Caco-2 (cell line): ENCODE data around the gene KLHL29. TPM values are rescaled to one million over a fixed set of nuclear protein-coding genes. Genes with fewer than 3 reads are reported as not detected.

Experiments
- BruUV-seq: library from RNA; stranded (reverse); fragments of 400-500 nt; replicated peaks from 2 replicates; lab custom pipeline; 2021; lab: Mats Ljungman, UMichigan
- CTCF ChIA-PET: fragments of 300-600 bp; sonication (Branson Sonifier 250); formaldehyde crosslinking; loops from one replicate; lab custom pipeline; 2022; ENCODE audit warnings: antibody characterized with exemption; lab: Charles Lee
- POLR2A ChIA-PET: fragments of 300-600 bp; sonication (Branson Sonifier 250); formaldehyde crosslinking; loops from one replicate; lab custom pipeline; 2022; ENCODE audit warnings: antibody characterized with exemption; lab: Charles Lee
- DNase-seq, 2 experiments: peaks; one replicate each; pipeline versions ENCODE4 v3.0.0 to v3.0.0-alpha.2; 2020 to 2022
- H3K27me3 ChIP-seq: replicated peaks from 2 replicates; pipeline ENCODE4 v1.6.0; 2011; ENCODE audit warnings: low read length; ENCODE audit not compliant: control insufficient read depth, insufficient read depth
- H3K36me3 ChIP-seq: 2 replicates; pipeline ENCODE4 v1.5.1; 2011; ENCODE audit warnings: low read length; ENCODE audit not compliant: control insufficient read depth, insufficient read depth
- H3K4me1 ChIP-seq: fragments of 250-450 bp; sonication (Bioruptor Pico); 2 replicates; pipeline ENCODE4 v1.5.1; 2020; ENCODE audit warnings: mild to moderate bottlenecking
- H3K4me3 ChIP-seq: 2 replicates; pipeline ENCODE4 v1.5.1; 2011; ENCODE audit warnings: low read depth, mild to moderate bottlenecking, control low read depth, low read length
- H3K9me3 ChIP-seq: fragments of 250-450 bp; sonication (Bioruptor Pico); 2 replicates; pipeline ENCODE4 v1.5.1; 2020; ENCODE audit warnings: mild to moderate bottlenecking, moderate library complexity
- H3K27ac Mint-ChIP-seq: one replicate; pipeline ENCODE4 v1.8.0; 2022; ENCODE audit warnings: mixed read lengths; ENCODE audit not compliant: unreplicated experiment
- H3K27me3 Mint-ChIP-seq: one replicate; pipeline ENCODE4 v1.8.0; 2022; ENCODE audit warnings: mixed read lengths; ENCODE audit not compliant: insufficient read depth, unreplicated experiment
- H3K36me3 Mint-ChIP-seq: one replicate; pipeline ENCODE4 v1.8.0; 2022; ENCODE audit warnings: mild to moderate bottlenecking, mixed read lengths; ENCODE audit not compliant: insufficient read depth, unreplicated experiment
- H3K4me1 Mint-ChIP-seq: one replicate; pipeline ENCODE4 v1.8.0; 2022; ENCODE audit warnings: low read depth, mixed read lengths; ENCODE audit not compliant: unreplicated experiment
- H3K4me3 Mint-ChIP-seq: one replicate; pipeline ENCODE4 v1.8.0; 2022; ENCODE audit warnings: mild to moderate bottlenecking, moderate library complexity, mixed read lengths; ENCODE audit not compliant: unreplicated experiment
- H3K9me3 Mint-ChIP-seq: one replicate; pipeline ENCODE4 v1.8.0; 2022; ENCODE audit warnings: mixed read lengths; ENCODE audit not compliant: unreplicated experiment
- intact Hi-C: fragments of 100-400 bp; cut with micrococcal nuclease; formaldehyde crosslinking; loops from one replicate; pipeline ENCODE4 v1.10.0; 2022; ENCODE audit not compliant: unreplicated experiment
- total RNA-seq: library from RNA; stranded (reverse); gene quantifications from 2 replicates; pipeline ENCODE4 v1.2.3, GENCODE V29; 2022
- TF ChIP-seq, protein P1 (sequence below), 2 experiments: fragments of 200-600 bp in 1 of 2; IDR thresholded peaks; 1 replicate in 1 of 2; 2 replicates in 1 of 2; pipeline versions ENCODE4 v1.5.1 to v1.8.0; 2011 to 2022; ENCODE audit warnings: antibody characterized with exemption in 1 of 2, control low read depth in 1 of 2, inconsistent platforms in 1 of 2, low read depth in 1 of 2, low read length in 1 of 2, mild to moderate bottlenecking in 1 of 2, moderate library complexity in 1 of 2; ENCODE audit not compliant: insufficient read depth in 1 of 2, severe bottlenecking in 1 of 2, unreplicated experiment in 1 of 2

Gene KLHL29
- total RNA-seq, 1 experiment from 2014 or later, result 0.61 TPM

DNA sequence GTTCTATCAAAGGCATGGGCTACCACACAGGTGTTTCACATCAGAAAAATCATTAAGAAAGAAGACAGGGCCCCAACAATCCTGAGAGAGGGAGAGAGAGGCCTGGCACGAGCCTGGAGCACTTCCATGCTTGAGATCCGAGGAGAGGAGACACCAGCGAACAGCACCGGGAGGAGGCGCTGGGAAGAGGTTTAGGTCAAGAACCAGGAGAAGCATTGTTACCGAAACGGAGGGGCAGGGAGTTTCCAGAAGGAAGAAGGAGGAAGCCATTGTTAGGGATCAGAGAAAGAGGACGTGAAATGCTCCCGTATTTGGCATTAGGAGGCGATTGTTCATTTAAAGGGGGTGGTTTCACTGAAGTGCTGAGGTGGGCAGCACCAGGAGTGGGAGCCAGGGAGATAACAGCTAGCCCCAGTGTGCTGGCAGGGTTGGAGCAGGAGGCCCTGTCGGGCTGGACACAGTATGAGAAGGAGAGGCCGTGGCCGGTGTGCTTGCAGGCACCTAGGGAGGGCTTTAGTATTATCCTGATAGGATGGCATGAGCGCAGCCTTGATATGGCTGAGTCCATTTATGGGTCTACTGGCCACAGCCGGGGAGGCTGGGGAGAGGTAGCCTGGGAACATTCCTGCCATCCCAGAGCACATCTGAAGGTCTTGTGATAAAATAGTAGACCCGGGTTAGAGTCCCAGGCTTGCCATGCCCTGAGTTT, 244.9 kb downstream of the KLHL29 start:
- Histone ChIP-seq H3K36me3 (no peaks in the 10 kb centered on the region), H3K4me3 (no peak overlapping the region), H3K4me1 (no peaks in the 10 kb centered on the region), H3K9me3 (peaks cover 1% of the 10 kb centered on the region; the same call in 1 of the 2 replicates), H3K27me3 (no peaks in the 10 kb centered on the region)
- no peak for DNase-seq
- ChIA-PET POLR2A (no interaction called here), CTCF (no interaction called here)
- intact Hi-C loops, result no loop called here
- no peaks in the 10 kb centered on the region for H3K36me3 Mint-ChIP-seq
- no peaks in the 10 kb centered on the region for H3K4me1 Mint-ChIP-seq
- H3K27ac Mint-ChIP-seq, result peak overlapping the region; percentile 16
- TF ChIP-seq, protein P1, sequence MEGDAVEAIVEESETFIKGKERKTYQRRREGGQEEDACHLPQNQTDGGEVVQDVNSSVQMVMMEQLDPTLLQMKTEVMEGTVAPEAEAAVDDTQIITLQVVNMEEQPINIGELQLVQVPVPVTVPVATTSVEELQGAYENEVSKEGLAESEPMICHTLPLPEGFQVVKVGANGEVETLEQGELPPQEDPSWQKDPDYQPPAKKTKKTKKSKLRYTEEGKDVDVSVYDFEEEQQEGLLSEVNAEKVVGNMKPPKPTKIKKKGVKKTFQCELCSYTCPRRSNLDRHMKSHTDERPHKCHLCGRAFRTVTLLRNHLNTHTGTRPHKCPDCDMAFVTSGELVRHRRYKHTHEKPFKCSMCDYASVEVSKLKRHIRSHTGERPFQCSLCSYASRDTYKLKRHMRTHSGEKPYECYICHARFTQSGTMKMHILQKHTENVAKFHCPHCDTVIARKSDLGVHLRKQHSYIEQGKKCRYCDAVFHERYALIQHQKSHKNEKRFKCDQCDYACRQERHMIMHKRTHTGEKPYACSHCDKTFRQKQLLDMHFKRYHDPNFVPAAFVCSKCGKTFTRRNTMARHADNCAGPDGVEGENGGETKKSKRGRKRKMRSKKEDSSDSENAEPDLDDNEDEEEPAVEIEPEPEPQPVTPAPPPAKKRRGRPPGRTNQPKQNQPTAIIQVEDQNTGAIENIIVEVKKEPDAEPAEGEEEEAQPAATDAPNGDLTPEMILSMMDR (IDR thresholded peaks at IDR 0.05; ENCODE audit: insufficient read depth in 1 of 2, low read depth in 1 of 2, low read length in 1 of 2, severe bottlenecking in 1 of 2, unreplicated experiment in 1 of 2), result no peak
- H3K4me3 Mint-ChIP-seq, result no peak overlapping the region
- H3K27me3 Mint-ChIP-seq, result no peaks in the 10 kb centered on the region
- BruUV-seq, result no TSS peak
- H3K9me3 Mint-ChIP-seq, result no peaks in the 10 kb centered on the region

- no peak overlapping the region for H3K4me3 Mint-ChIP-seq
- H3K27me3 ChIP-seq, result no peaks in the 10 kb centered on the region
- no peaks in the 10 kb centered on the region for H3K27me3 Mint-ChIP-seq
- H3K9me3 Mint-ChIP-seq, result no peaks in the 10 kb centered on the region
- ChIA-PET CTCF (no interaction called here), POLR2A (no interaction called here)
- DNase-seq, result no peak
- intact Hi-C loops, result no loop called here
- H3K9me3 ChIP-seq, result no peaks in the 10 kb centered on the region
- H3K36me3 ChIP-seq, result no peaks in the 10 kb centered on the region
- H3K4me3 ChIP-seq, result no peak overlapping the region
- H3K27ac Mint-ChIP-seq, result no peak overlapping the region
- no peaks in the 10 kb centered on the region for H3K4me1 ChIP-seq
- TF ChIP-seq, protein P1 (IDR thresholded peaks at IDR 0.05; ENCODE audit: insufficient read depth in 1 of 2, low read depth in 1 of 2, low read length in 1 of 2, severe bottlenecking in 1 of 2, unreplicated experiment in 1 of 2), result no peak
- no peaks in the 10 kb centered on the region for H3K36me3 Mint-ChIP-seq
- BruUV-seq, result no TSS peak
- no peaks in the 10 kb centered on the region for H3K4me1 Mint-ChIP-seq
Observed at GRCh38 chr2:23630961-23631360, 246.0 kb downstream of the KLHL29 start.

GRCh38 chr2:23631389-23631788, 246.4 kb downstream of the KLHL29 start:
- no peak overlapping the region for H3K4me3 Mint-ChIP-seq
- CTCF ChIA-PET, result no interaction called here
- no TSS peak for BruUV-seq

More at GRCh38 chr2:23631389-23631788, 246.4 kb downstream of the KLHL29 start:
- intact Hi-C loops, result no loop called here
- Histone ChIP-seq H3K9me3 (no peaks in the 10 kb centered on the region), H3K27me3 (no peaks in the 10 kb centered on the region), H3K4me1 (no peaks in the 10 kb centered on the region), H3K36me3 (no peaks in the 10 kb centered on the region), H3K4me3 (no peak overlapping the region)
- Mint-ChIP-seq H3K27me3 (no peaks in the 10 kb centered on the region), H3K4me1 (no peaks in the 10 kb centered on the region), H3K36me3 (peaks cover 2% of the 10 kb centered on the region), H3K27ac (no peak overlapping the region), H3K9me3 (no peaks in the 10 kb centered on the region)
- TF ChIP-seq, protein P1 (IDR thresholded peaks at IDR 0.05; ENCODE audit: insufficient read depth in 1 of 2, low read depth in 1 of 2, low read length in 1 of 2, severe bottlenecking in 1 of 2, unreplicated experiment in 1 of 2), result no peak
- DNase-seq, result no peak
- POLR2A ChIA-PET, result no interaction called here
